ENCODE data around the gene TEAD3. TPM values are rescaled to one million over a fixed set of nuclear protein-coding genes. Genes with fewer than 3 reads are reported as not detected.
A peak's percentile ranks its signal among the peaks of the same experiment; 100 is the strongest.

The TEAD3 gene
- total and polyA plus RNA-seq, 2 experiments from 2014 or later: 15.0 to 26.5 TPM

DNA sequence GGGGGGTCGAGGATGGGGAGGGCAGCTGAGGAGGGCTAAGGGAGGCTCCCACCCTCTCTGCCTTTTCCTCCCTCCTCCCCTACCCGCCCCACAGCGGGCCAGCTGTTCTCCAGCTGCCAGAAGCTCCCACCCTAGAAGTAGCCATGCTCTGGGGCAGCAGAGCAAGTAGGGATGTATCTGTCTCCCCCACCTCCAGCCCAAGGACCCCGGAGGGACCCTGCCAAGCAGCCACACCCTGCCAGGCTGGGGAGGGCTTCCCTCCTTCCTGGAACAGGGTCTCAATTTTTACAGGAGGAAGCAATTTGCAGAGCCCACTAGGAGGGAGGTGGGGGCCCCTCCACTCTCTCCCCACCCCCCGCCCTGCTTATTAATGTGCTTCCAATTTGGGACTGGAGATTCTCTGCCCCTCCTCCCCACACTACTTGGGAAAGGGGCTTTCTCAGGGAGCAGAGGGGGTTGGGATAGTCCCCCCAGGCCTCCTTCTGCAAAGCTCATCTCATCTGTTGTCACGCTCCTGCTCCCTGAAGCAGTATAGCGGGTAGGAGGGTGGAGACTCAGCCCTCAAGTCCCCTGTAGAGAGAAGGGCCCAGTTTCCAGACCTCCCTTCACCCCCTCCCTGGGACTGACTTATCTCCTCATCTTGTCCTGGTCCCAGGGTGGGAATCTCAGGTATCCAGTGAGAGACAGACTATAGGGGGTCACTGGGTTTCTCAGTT is 4.5 kb downstream of the TEAD3 start (continued):
- no peak for TF ChIP-seq EZH2 (IDR thresholded peaks at IDR 0.05; ENCODE audit: low read depth, unreplicated experiment)

DNA sequence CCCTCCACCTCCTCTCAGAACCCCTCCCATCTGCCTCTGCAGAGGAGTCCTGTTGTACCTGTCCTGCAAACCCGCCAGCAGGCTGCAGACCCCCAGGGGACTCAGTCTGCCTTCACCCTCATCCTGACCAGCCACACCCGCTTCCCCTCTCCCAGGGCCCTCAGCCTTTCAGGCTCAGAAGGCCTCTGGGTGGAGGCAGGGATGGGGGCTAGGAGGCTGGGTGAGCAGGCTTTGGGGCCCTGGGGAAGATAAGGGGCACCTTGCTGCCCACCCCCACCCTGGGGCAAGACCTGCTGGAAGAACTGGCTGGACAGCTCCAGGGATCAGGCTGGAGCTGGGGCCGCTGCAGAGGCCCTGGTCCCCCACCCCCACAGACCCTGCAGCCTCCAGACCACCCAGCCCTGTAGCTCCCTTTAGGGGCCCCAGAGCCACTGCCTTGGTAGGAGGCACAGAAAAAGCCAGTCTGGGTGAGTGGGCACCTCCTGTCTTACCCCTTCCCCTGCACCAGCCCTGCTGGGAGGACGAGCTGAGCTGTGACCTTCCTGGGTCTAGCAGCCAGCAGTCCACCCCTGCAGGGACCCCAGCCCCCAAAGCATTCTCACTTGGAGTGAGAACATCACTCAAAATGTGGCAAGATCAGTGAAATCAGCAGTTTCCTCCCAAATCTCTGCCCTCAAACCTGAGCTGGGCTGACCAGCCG is 5.2 kb downstream of the TEAD3 start:
- H3K9me2 ChIP-seq (ENCODE audit: insufficient read depth): no peaks in the 10 kb centered on the region
- no peak overlapping the region for H3K27ac ChIP-seq (ENCODE audit: low read depth)
- Mint-ChIP-seq H3K9me3 (no peaks in the 10 kb centered on the region), H3K27me3 (ENCODE audit: insufficient read depth, low read depth, poor library complexity) (peaks cover 43% of the 10 kb centered on the region), H3K4me3 (peak overlapping the region; percentile 71), H3K27ac (peak overlapping the region; percentile 91; the same call in 1 of the 2 replicates), H3K36me3 (ENCODE audit: low read depth) (peaks cover 2% of the 10 kb centered on the region; the same call in 1 of the 3 replicates), H3K4me1 (peaks cover 74% of the 10 kb centered on the region)
- no peaks in the 10 kb centered on the region for H3K36me3 ChIP-seq (ENCODE audit: insufficient read depth)
- peak overlapping the region; percentile 40; the same call in 1 of the 2 replicates for H3K4me3 ChIP-seq
- no peaks in the 10 kb centered on the region for H3K27me3 ChIP-seq (ENCODE audit: insufficient read depth)
- peaks cover 92% of the 10 kb centered on the region for H3K4me1 ChIP-seq (ENCODE audit: insufficient read depth)
- ATAC-seq: peak; percentile 4
- peak overlapping the region; percentile 98 for H3K4me2 ChIP-seq
- H2AFZ ChIP-seq: no peak overlapping the region
- TF ChIP-seq, protein P1, sequence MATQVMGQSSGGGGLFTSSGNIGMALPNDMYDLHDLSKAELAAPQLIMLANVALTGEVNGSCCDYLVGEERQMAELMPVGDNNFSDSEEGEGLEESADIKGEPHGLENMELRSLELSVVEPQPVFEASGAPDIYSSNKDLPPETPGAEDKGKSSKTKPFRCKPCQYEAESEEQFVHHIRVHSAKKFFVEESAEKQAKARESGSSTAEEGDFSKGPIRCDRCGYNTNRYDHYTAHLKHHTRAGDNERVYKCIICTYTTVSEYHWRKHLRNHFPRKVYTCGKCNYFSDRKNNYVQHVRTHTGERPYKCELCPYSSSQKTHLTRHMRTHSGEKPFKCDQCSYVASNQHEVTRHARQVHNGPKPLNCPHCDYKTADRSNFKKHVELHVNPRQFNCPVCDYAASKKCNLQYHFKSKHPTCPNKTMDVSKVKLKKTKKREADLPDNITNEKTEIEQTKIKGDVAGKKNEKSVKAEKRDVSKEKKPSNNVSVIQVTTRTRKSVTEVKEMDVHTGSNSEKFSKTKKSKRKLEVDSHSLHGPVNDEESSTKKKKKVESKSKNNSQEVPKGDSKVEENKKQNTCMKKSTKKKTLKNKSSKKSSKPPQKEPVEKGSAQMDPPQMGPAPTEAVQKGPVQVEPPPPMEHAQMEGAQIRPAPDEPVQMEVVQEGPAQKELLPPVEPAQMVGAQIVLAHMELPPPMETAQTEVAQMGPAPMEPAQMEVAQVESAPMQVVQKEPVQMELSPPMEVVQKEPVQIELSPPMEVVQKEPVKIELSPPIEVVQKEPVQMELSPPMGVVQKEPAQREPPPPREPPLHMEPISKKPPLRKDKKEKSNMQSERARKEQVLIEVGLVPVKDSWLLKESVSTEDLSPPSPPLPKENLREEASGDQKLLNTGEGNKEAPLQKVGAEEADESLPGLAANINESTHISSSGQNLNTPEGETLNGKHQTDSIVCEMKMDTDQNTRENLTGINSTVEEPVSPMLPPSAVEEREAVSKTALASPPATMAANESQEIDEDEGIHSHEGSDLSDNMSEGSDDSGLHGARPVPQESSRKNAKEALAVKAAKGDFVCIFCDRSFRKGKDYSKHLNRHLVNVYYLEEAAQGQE (IDR thresholded peaks at IDR 0.05; ENCODE audit: unreplicated experiment): peak; percentile 57
- no peak for TF ChIP-seq POLR2AphosphoS5 (IDR thresholded peaks at IDR 0.05; ENCODE audit: low read depth)
- H3F3A ChIP-seq (replicated peaks; ENCODE audit: low read depth): peaks cover 22% of the 10 kb centered on the region
- H3K79me2 ChIP-seq (replicated peaks; ENCODE audit: insufficient read depth): peaks cover 78% of the 10 kb centered on the region
- no peak for DNase-seq (ENCODE audit: low spot score)
- peaks cover 11% of the 10 kb centered on the region; the same call in 1 of the 2 replicates for H4K20me1 ChIP-seq (replicated peaks; ENCODE audit: insufficient read depth)

DNA sequence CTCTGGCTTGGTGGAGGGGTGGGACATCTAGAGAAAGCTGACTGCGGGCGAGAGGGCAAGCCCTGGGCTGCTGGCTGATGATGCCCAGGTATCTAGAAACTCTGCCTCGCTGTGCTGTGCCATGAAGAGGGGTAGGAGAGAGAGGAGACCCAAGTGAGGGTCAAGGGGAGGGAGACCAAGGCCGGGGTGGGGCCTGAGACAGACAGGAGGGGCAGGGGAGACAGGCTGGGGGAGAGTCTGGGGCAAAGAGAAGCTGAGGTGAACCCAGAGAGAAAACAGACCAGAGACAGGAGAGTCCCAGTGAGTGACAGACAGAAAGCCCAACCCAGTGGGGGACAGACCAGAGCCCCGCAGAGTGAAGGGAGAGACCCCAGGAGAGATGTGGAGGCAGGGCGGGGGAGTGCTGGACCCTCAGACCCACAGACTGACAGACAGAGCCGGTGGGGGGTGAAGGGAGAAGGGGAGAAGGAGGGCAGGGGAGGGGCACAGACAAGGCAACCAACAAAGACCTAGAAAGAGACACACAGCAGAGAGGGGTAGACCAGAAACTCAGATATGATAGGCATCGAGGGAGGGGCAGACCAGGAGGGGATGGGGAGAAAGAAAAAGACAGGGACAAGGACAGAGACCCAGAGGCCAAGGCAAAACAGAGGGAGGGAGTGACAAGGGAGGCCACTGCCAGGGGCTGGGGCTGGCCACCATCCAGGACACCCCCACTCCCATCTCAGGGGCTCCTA is 5.9 kb downstream of the TEAD3 start:
- peaks cover 11% of the 10 kb centered on the region; the same call in 1 of the 2 replicates for H4K20me1 ChIP-seq (replicated peaks; ENCODE audit: insufficient read depth)
- no peaks in the 10 kb centered on the region for H3K27me3 ChIP-seq (ENCODE audit: insufficient read depth)
- no peaks in the 10 kb centered on the region for H3K36me3 ChIP-seq (ENCODE audit: insufficient read depth)
- peaks cover 24% of the 10 kb centered on the region for H3F3A ChIP-seq (replicated peaks; ENCODE audit: low read depth)
- H3K9me2 ChIP-seq (ENCODE audit: insufficient read depth): no peaks in the 10 kb centered on the region
- H3K4me1 ChIP-seq (ENCODE audit: insufficient read depth): peaks cover 97% of the 10 kb centered on the region
- H3K4me1 Mint-ChIP-seq: peaks cover 77% of the 10 kb centered on the region
- peak overlapping the region; percentile 98 for H3K4me2 ChIP-seq
- H3K4me3 Mint-ChIP-seq: peak overlapping the region; percentile 71
- H3K4me3 ChIP-seq: peak overlapping the region; percentile 60
- peak overlapping the region; percentile 91 for H3K27ac Mint-ChIP-seq
- H3K36me3 Mint-ChIP-seq (ENCODE audit: low read depth): peaks cover 3% of the 10 kb centered on the region; the same call in 1 of the 3 replicates
- no peaks in the 10 kb centered on the region for H3K9me3 Mint-ChIP-seq
- no peak overlapping the region for H2AFZ ChIP-seq
- no peak for ATAC-seq
- DNase-seq (ENCODE audit: low spot score): no peak
- peaks cover 80% of the 10 kb centered on the region for H3K79me2 ChIP-seq (replicated peaks; ENCODE audit: insufficient read depth)
- peaks cover 44% of the 10 kb centered on the region for H3K27me3 Mint-ChIP-seq (ENCODE audit: insufficient read depth, low read depth, poor library complexity)
- H3K27ac ChIP-seq (ENCODE audit: low read depth): peak overlapping the region; percentile 91; the same call in 1 of the 2 replicates
- no peak for TF ChIP-seq JUNB (IDR thresholded peaks at IDR 0.05; ENCODE audit: unreplicated experiment)
- TF ChIP-seq STAT1 (IDR thresholded peaks at IDR 0.05; ENCODE audit: unreplicated experiment): no peak
- TF ChIP-seq, protein P2, sequence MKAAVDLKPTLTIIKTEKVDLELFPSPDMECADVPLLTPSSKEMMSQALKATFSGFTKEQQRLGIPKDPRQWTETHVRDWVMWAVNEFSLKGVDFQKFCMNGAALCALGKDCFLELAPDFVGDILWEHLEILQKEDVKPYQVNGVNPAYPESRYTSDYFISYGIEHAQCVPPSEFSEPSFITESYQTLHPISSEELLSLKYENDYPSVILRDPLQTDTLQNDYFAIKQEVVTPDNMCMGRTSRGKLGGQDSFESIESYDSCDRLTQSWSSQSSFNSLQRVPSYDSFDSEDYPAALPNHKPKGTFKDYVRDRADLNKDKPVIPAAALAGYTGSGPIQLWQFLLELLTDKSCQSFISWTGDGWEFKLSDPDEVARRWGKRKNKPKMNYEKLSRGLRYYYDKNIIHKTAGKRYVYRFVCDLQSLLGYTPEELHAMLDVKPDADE (IDR thresholded peaks at IDR 0.05): no peak
- no peak for TF ChIP-seq ZNF331 (CRISPR knock-in tag; IDR thresholded peaks at IDR 0.05; ENCODE audit: low read depth)
- TF ChIP-seq CREB1 (CRISPR knock-in tag; IDR thresholded peaks at IDR 0.05; ENCODE audit: low read depth): no peak
- TF ChIP-seq NANOG (IDR thresholded peaks at IDR 0.05; ENCODE audit: borderline replicate concordance): no peak
- TF ChIP-seq POLR2AphosphoS5 (IDR thresholded peaks at IDR 0.05; ENCODE audit: low read depth): no peak
- no peak for TF ChIP-seq EZH2 (IDR thresholded peaks at IDR 0.05; ENCODE audit: low read depth, unreplicated experiment)

Data from GM23338 (cell line).